CD14-positive monocyte (primary cell): Measurements from ENCODE around the gene SPATA31E1. TPM values are rescaled to one million over a fixed set of nuclear protein-coding genes. Genes with fewer than 3 reads are reported as not detected.

Experiments used
- DNase-seq, 3 donors: peaks; one replicate each; pipeline ENCODE4 v3.0.0-alpha.2; 2011 to 2022
- H2AFZ ChIP-seq: 2 replicates; pipeline ENCODE4 v1.6.0; 2012; ENCODE audit warnings: mild to moderate bottlenecking, low read depth, low read length, inconsistent platforms; ENCODE audit not compliant: insufficient read depth, poor library complexity, severe bottlenecking
- H3K27ac ChIP-seq, 2 donors: 1 replicate in 1 of 2; 2 replicates in 1 of 2; pipeline ENCODE4 v1.5.1; 2012 to 2013; ENCODE audit warnings: low read length in 2 of 2, control low read depth in 1 of 2, inconsistent platforms in 1 of 2, low read depth in 1 of 2, mild to moderate bottlenecking in 1 of 2
- H3K27me3 ChIP-seq, 2 donors: one replicate each; pipeline versions ENCODE4 v1.6.0 to v1.6.1; 2011 to 2013; ENCODE audit warnings: low read length in 2 of 2; ENCODE audit not compliant: control insufficient read depth in 2 of 2, insufficient read depth in 2 of 2
- H3K36me3 ChIP-seq, 2 donors: replicated peaks in 1 of 2; 1 replicate in 1 of 2; 2 replicates in 1 of 2; pipeline versions ENCODE4 v1.5.1 to v1.6.1; 2012 to 2013; ENCODE audit warnings: low read length in 2 of 2, control low read depth in 1 of 2, inconsistent platforms in 1 of 2, mild to moderate bottlenecking in 1 of 2; ENCODE audit not compliant: insufficient read depth in 2 of 2, control insufficient read depth in 1 of 2
- H3K4me1 ChIP-seq, 2 donors: 1 replicate in 1 of 2; 2 replicates in 1 of 2; pipeline versions ENCODE4 v1.5.1 to v1.6.1; 2012 to 2013; ENCODE audit warnings: low read length in 2 of 2, control low read depth in 1 of 2, inconsistent platforms in 1 of 2, mild to moderate bottlenecking in 1 of 2, moderate library complexity in 1 of 2; ENCODE audit not compliant: insufficient read depth in 2 of 2, control insufficient read depth in 1 of 2
- H3K4me2 ChIP-seq: replicated peaks from 2 replicates; pipeline ENCODE3; 2012; ENCODE audit warnings: low read length, moderate library complexity, mild to moderate bottlenecking; ENCODE audit not compliant: poor library complexity, severe bottlenecking; ENCODE audit errors: extremely low read depth
- H3K4me3 ChIP-seq, 3 experiments: fragments of 200-600 bp in 1 of 3; sonication (generic) in 1 of 3; replicated peaks in 1 of 3; 1 replicate in 2 of 3; 2 replicates in 1 of 3; pipeline ENCODE4 v1.5.1; 2011 to 2013; ENCODE audit warnings: low read length in 3 of 3, mild to moderate bottlenecking in 3 of 3, control low read depth in 2 of 3, low read depth in 2 of 3, inconsistent platforms in 1 of 3, moderate library complexity in 1 of 3
- H3K79me2 ChIP-seq: 2 replicates; pipeline ENCODE4 v1.6.0; 2012; ENCODE audit warnings: mild to moderate bottlenecking, control low read depth, inconsistent platforms, low read length, moderate library complexity; ENCODE audit not compliant: insufficient read depth
- H3K9ac ChIP-seq: 2 replicates; pipeline ENCODE4 v1.6.0; 2017; ENCODE audit warnings: low read length, mild to moderate bottlenecking; ENCODE audit not compliant: insufficient read depth, poor library complexity, severe bottlenecking
- H3K9me3 ChIP-seq, 2 donors: replicated peaks in 1 of 2; 1 replicate in 1 of 2; 2 replicates in 1 of 2; pipeline versions ENCODE4 v1.5.1 to v1.6.1; 2012 to 2013; ENCODE audit warnings: low read length in 2 of 2, control low read depth in 1 of 2; ENCODE audit not compliant: control insufficient read depth in 1 of 2, insufficient read depth in 1 of 2
- H4K20me1 ChIP-seq: 2 replicates; pipeline ENCODE4 v1.6.0; 2012; ENCODE audit warnings: mild to moderate bottlenecking, low read length, control low read depth, moderate library complexity; ENCODE audit not compliant: insufficient read depth
- H3K27ac Mint-ChIP-seq, 7 donors: one replicate each; pipeline ENCODE4 v1.8.0; 2020; ENCODE audit warnings: mild to moderate bottlenecking in 7 of 7, mixed read lengths in 7 of 7, moderate library complexity in 6 of 7, inconsistent platforms in 2 of 7
- H3K27me3 Mint-ChIP-seq, 3 donors: one replicate each; pipeline ENCODE4 v1.8.0; 2021 to 2022; ENCODE audit warnings: low read depth in 3 of 3, mild to moderate bottlenecking in 3 of 3, mixed read lengths in 3 of 3, moderate library complexity in 3 of 3, inconsistent platforms in 1 of 3
- H3K36me3 Mint-ChIP-seq, 2 donors: one replicate each; pipeline ENCODE4 v1.8.0; 2020; ENCODE audit warnings: mixed read lengths in 2 of 2, inconsistent platforms in 1 of 2, mild to moderate bottlenecking in 1 of 2
- H3K4me1 Mint-ChIP-seq: one replicate; pipeline ENCODE4 v1.8.0; 2020; ENCODE audit warnings: mild to moderate bottlenecking, mixed read lengths
- H3K4me3 Mint-ChIP-seq, 2 donors: one replicate each; pipeline ENCODE4 v1.8.0; 2020; ENCODE audit warnings: mild to moderate bottlenecking in 2 of 2, mixed read lengths in 2 of 2, moderate library complexity in 1 of 2
- H3K9me3 Mint-ChIP-seq, 7 donors: one replicate each; pipeline ENCODE4 v1.8.0; 2020 to 2022; ENCODE audit warnings: mixed read lengths in 7 of 7, mild to moderate bottlenecking in 6 of 7, moderate library complexity in 6 of 7, inconsistent platforms in 2 of 7
- CTCF ChIP-seq: fragments of 200-600 bp; IDR thresholded peaks from one replicate; pipeline ENCODE4 v1.8.0; 2022; ENCODE audit warnings: antibody characterized with exemption, mild to moderate bottlenecking
- WGBS: methylation state at CpG from one replicate; pipeline ENCODE4 v1.1.5; 2013; ENCODE audit warnings: missing lambda C conversion rate; ENCODE audit not compliant: insufficient coverage; 5-methylcytosine and 5-hydroxymethylcytosine counted together
- intact Hi-C, 2 donors: fragments of 100-400 bp; cut with micrococcal nuclease; formaldehyde crosslinking; loops; one replicate each; pipeline versions ENCODE4 v1.15.0 to v1.15.1; 2023
- polyA plus RNA-seq, 3 donors: library from polyadenylated mRNA; depleted of rRNA in 1 of 3; unstranded in 2 of 3; stranded (reverse) in 1 of 3; fragments of 300-500 nt in 2 of 3; fragments of >200 nt in 1 of 3; fragmentation: Illumina TruSeq in 2 of 3; gene quantifications; 1 replicate in 2 of 3; 2 replicates in 1 of 3; pipeline ENCODE4 v1.2.3, GENCODE V29; 2012 to 2021

The SPATA31E1 gene
- polyA plus RNA-seq, 3 donors = 0.01 TPM; not detected in 2

GRCh38 chr9:87854580-87854955 is 28.1 kb upstream of the SPATA31E1 start:
- Histone ChIP-seq H3K9ac (no peak overlapping the region), H3K4me1 (no peaks in the 10 kb centered on the region), H3K4me3 (no peak overlapping the region), H3K79me2 (no peaks in the 10 kb centered on the region), H3K27ac (no peak overlapping the region), H2AFZ (no peak overlapping the region), H4K20me1 (no peaks in the 10 kb centered on the region), H3K36me3 (no peaks in the 10 kb centered on the region), H3K9me3 (peaks cover 10 to 26% of the 10 kb centered on the region in 2 donors), H3K27me3 (peaks cover 0 to under 1% of the 10 kb centered on the region in 2 donors), H3K4me2 (no peak overlapping the region)
- TF ChIP-seq CTCF = no peak
- Mint-ChIP-seq H3K4me1 (no peaks in the 10 kb centered on the region), H3K27ac (no peak overlapping the region), H3K36me3 (no peaks in the 10 kb centered on the region), H3K9me3 (peaks cover 17 to 27% (median 23%) of the 10 kb centered on the region in 7 donors), H3K4me3 (no peak overlapping the region), H3K27me3 (peaks cover 7 to 27% (median 17%) of the 10 kb centered on the region in 3 donors)
- DNase-seq = no peak
- intact Hi-C loops = no loop called here
- no CpG with 5 or more reads among the region's 5 CpGs for WGBS

DNA sequence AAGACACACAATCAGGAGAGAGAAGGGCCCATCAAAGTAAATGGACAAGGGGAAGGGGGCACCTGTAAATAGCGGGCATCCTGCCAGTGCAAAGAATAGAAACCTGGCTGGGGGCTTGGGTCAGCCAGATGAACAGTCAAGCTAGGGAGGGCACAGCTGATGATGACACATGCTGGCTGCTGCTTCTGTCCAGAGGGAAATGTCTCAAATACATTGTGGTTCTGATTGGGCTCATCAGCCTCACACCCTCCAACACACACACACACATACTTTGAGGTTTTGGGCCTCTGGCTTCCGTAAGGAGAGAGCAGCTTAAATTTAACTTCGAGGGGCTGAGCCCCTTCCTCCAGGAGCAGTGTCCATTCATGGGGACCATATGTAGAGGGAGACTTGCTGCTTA is 27.6 kb upstream of the SPATA31E1 start:
- H3K27me3 Mint-ChIP-seq = peaks cover 7 to 28% (median 15%) of the 10 kb centered on the region in 3 donors
- Histone ChIP-seq H3K4me2 (no peak overlapping the region), H3K79me2 (no peaks in the 10 kb centered on the region), H3K9ac (no peak overlapping the region), H3K4me1 (no peaks in the 10 kb centered on the region), H3K4me3 (no peak overlapping the region), H3K9me3 (peaks cover 14 to 31% of the 10 kb centered on the region in 2 donors), H4K20me1 (no peaks in the 10 kb centered on the region), H2AFZ (no peak overlapping the region), H3K36me3 (no peaks in the 10 kb centered on the region), H3K27me3 (no peaks in the 10 kb centered on the region), H3K27ac (no peak overlapping the region)
- intact Hi-C loops = no loop called here
- no peaks in the 10 kb centered on the region for H3K36me3 Mint-ChIP-seq
- DNase-seq = no peak
- H3K27ac Mint-ChIP-seq = no peak overlapping the region
- WGBS = 83% methylated on average over 1 of the region's 3 CpGs
- no peaks in the 10 kb centered on the region for H3K4me1 Mint-ChIP-seq
- TF ChIP-seq CTCF = no peak
- peaks cover 17 to 29% (median 27%) of the 10 kb centered on the region in 7 donors for H3K9me3 Mint-ChIP-seq
- H3K4me3 Mint-ChIP-seq = no peak overlapping the region
